Aorta (tissue), 5 donors: Measurements from ENCODE around the gene CDC25C. TPM values are rescaled to one million over a fixed set of nuclear protein-coding genes. Genes with fewer than 3 reads are reported as not detected.
A peak's percentile ranks its signal among the peaks of the same experiment; 100 is the strongest.
"Not testable (repeated sequence)": the region's sequence is repeated elsewhere in the genome, so short reads cannot be mapped to it uniquely, and the experiment has no call there.

Source experiments
- ATAC-seq: fragments of 200-7000 bp; cut with Tn5 transposase; one replicate; pipeline ENCODE4 v1.9.1; 2022; ENCODE audit warnings: moderate library complexity; ENCODE audit not compliant: low FRiP score
- DNase-seq, 2 donors: peaks; one replicate each; pipeline ENCODE4 v3.0.0-alpha.2; 2020
- H3K27ac ChIP-seq, 2 donors: one replicate each; pipeline ENCODE4 v1.5.1; 2013; ENCODE audit warnings: low read length in 2 of 2, mild to moderate bottlenecking in 2 of 2, moderate library complexity in 2 of 2, control low read depth in 1 of 2, inconsistent platforms in 1 of 2, low read depth in 1 of 2
- H3K27me3 ChIP-seq, 2 donors: one replicate each; pipeline ENCODE4 v1.6.1; 2013; ENCODE audit warnings: control low read depth in 1 of 2, low read length in 1 of 2, mild to moderate bottlenecking in 1 of 2, moderate library complexity in 1 of 2; ENCODE audit not compliant: insufficient read depth in 2 of 2, control insufficient read depth in 1 of 2
- H3K36me3 ChIP-seq, 2 donors: one replicate each; pipeline ENCODE4 v1.6.1; 2013; ENCODE audit warnings: control low read depth in 1 of 2, low read length in 1 of 2, mild to moderate bottlenecking in 1 of 2; ENCODE audit not compliant: insufficient read depth in 2 of 2, control insufficient read depth in 1 of 2
- H3K4me1 ChIP-seq, 2 donors: one replicate each; pipeline ENCODE4 v1.6.1; 2013; ENCODE audit warnings: low read length in 2 of 2, control low read depth in 1 of 2, mild to moderate bottlenecking in 1 of 2, moderate library complexity in 1 of 2; ENCODE audit not compliant: insufficient read depth in 2 of 2, control insufficient read depth in 1 of 2
- H3K4me3 ChIP-seq, 2 donors: one replicate each; pipeline ENCODE4 v1.5.1; 2013; ENCODE audit warnings: low read length in 2 of 2, control low read depth in 1 of 2, mild to moderate bottlenecking in 1 of 2
- H3K9me3 ChIP-seq: one replicate; pipeline ENCODE4 v1.6.1; 2013; ENCODE audit warnings: mild to moderate bottlenecking, low read length; ENCODE audit not compliant: control insufficient read depth
- WGBS, 2 donors: extraction: QIAGEN DNeasy Blood & Tissue Kit; methylation state at CpG; one replicate each; pipeline ENCODE4 v1.1.7; 2013; 5-methylcytosine and 5-hydroxymethylcytosine counted together
- intact Hi-C, 2 donors: fragments of 100-400 bp; cut with DNase I; formaldehyde crosslinking; loops; one replicate each; pipeline versions ENCODE4 v1.14.2 to v1.15.0; 2022
- polyA plus RNA-seq, 2 donors: library from polyadenylated mRNA; stranded (reverse); fragments of 200-250 nt; gene quantifications; one replicate each; pipeline ENCODE4 v1.2.3, GENCODE V29; 2013
- total RNA-seq, 2 donors: library from RNA; stranded (reverse); fragmentation: NEBNext Ultra II Directional; extraction: Animal tissue kit (Norgen Biotek cat#: 25700); gene quantifications; one replicate each; pipeline ENCODE4 v1.2.1, GENCODE V29; 2021
- donor health status: healthy with polysubstance abuse.
- donor health status: Bipolar disorder and iron deficiency.
- donor health status: DM: no; HTN: no; CAD: no.
- donor health status: DM: no; HTN: no; CAD: no.
- donor health status: DM: yes; HTN: yes; CAD: no.

Gene CDC25C
- total and polyA plus RNA-seq, 4 donors: 0.38 TPM; not detected in 3

GRCh38 chr5:138339091-138339456 is 7.5 kb upstream of the CDC25C start:
- ATAC-seq (no peak), DNase-seq (no peak)
- Histone ChIP-seq H3K27ac (peak overlapping the region in 1 of 2 donors; percentile 34), H3K4me1 (peaks cover 0 to 5% of the 10 kb centered on the region in 2 donors), H3K36me3 (peaks cover 0 to 1% of the 10 kb centered on the region in 2 donors), H3K9me3 (no peaks in the 10 kb centered on the region), H3K4me3 (peak overlapping the region; percentile 79 to 83), H3K27me3 (no peaks in the 10 kb centered on the region)
- 0 to 2% methylated on average over 7 of the region's 7 CpGs for WGBS, 2 donors
- intact Hi-C loops: loop anchor here in 1 of 2 donors (5.0 kb wide), 1 partner anchor 117 kb away; no protein-coding TSS in a partner anchor

GRCh38 chr5:138338411-138339090 is 6.9 kb upstream of the CDC25C start:
- 0 to 1% methylated on average over 14 to 22 of the region's 22 CpGs for WGBS, 2 donors
- no peaks in the 10 kb centered on the region for H3K27me3 ChIP-seq
- peak overlapping the region; percentile 20 to 93 for H3K27ac ChIP-seq
- DNase-seq (no peak), ATAC-seq (no peak)
- peaks cover 0 to 5% of the 10 kb centered on the region in 2 donors for H3K4me1 ChIP-seq
- no peaks in the 10 kb centered on the region for H3K9me3 ChIP-seq
- H3K4me3 ChIP-seq: peak overlapping the region; percentile 79 to 83
- peaks cover 0 to 1% of the 10 kb centered on the region in 2 donors for H3K36me3 ChIP-seq
- intact Hi-C loops: loop anchor here in 1 of 2 donors (5.0 kb wide), 1 partner anchor 116 kb away; no protein-coding TSS in a partner anchor

GRCh38 chr5:138337685-138338410 is 6.2 kb upstream of the CDC25C start, which contains the start of gene FAM53C:
TSS of gene FAM53C (plus strand) at chr5:138338266. CDS start at chr5:138341336, 3,070 bp downstream.
- ATAC-seq (peak; percentile 98), DNase-seq (peak; percentile 95 to 97)
- Histone ChIP-seq H3K4me1 (peaks cover 0 to 5% of the 10 kb centered on the region in 2 donors), H3K36me3 (peaks cover 0 to 1% of the 10 kb centered on the region in 2 donors), H3K27ac (peak within 1 kb of the TSS; percentile 20 to 93), H3K4me3 (peak within 1 kb of the TSS; percentile 79 to 83), H3K27me3 (no peaks in the 10 kb centered on the region), H3K9me3 (no peaks in the 10 kb centered on the region)
- intact Hi-C loops: loop anchor here in 1 of 2 donors (5.0 kb wide), 1 partner anchor 116 kb away; no protein-coding TSS in a partner anchor
- WGBS, 2 donors: 0 to 1% methylated on average over 49 to 56 of the region's 56 CpGs

GRCh38 chr5:138336952-138337684 is 5.5 kb upstream of the CDC25C start:
- DNase-seq (peak; percentile 87 to 92), ATAC-seq (peak; percentile 79)
- Histone ChIP-seq H3K9me3 (no peaks in the 10 kb centered on the region), H3K27ac (peak overlapping the region in 1 of 2 donors; percentile 93), H3K27me3 (no peaks in the 10 kb centered on the region), H3K36me3 (peaks cover 0 to 1% of the 10 kb centered on the region in 2 donors), H3K4me3 (peak overlapping the region; percentile 79 to 83), H3K4me1 (peaks cover 0 to 5% of the 10 kb centered on the region in 2 donors)
- WGBS, 2 donors: 21 to 23% methylated on average over 13 of the region's 13 CpGs
- intact Hi-C loops: loop anchor here in 1 of 2 donors (5.0 kb wide), 1 partner anchor 115 kb away; no protein-coding TSS in a partner anchor

- ATAC-seq (no peak), DNase-seq (no peak)
- intact Hi-C loops: loop anchor here in 1 of 2 donors (5.0 kb wide), 1 partner anchor 113 kb away; no protein-coding TSS in a partner anchor
- no peak overlapping the region for H3K27ac ChIP-seq
- no peak overlapping the region for H3K4me3 ChIP-seq
- H3K4me1 ChIP-seq: peaks cover 0 to 5% of the 10 kb centered on the region in 2 donors
- H3K27me3 ChIP-seq: no peaks in the 10 kb centered on the region
- 77 to 79% methylated on average over 3 of the region's 3 CpGs for WGBS, 2 donors
- H3K36me3 ChIP-seq: no peaks in the 10 kb centered on the region
- no peaks in the 10 kb centered on the region for H3K9me3 ChIP-seq
Measured at GRCh38 chr5:138334867-138335447, 3.4 kb upstream of the CDC25C start.

GRCh38 chr5:138330813-138331448 is 673 bp downstream of the CDC25C start:
- Histone ChIP-seq H3K9me3 (no peaks in the 10 kb centered on the region), H3K4me1 (no peaks in the 10 kb centered on the region), H3K36me3 (no peaks in the 10 kb centered on the region), H3K27me3 (no peaks in the 10 kb centered on the region), H3K27ac (no peak overlapping the region), H3K4me3 (no peak overlapping the region)
- intact Hi-C loops: no loop called here
- ATAC-seq (no peak), DNase-seq (no peak)
- WGBS, 2 donors: 1 to 2% methylated on average over 12 of the region's 12 CpGs

- DNase-seq, H3K27me3 ChIP-seq, H3K4me3 ChIP-seq, intact Hi-C loops, ATAC-seq, H3K9me3 ChIP-seq, H3K4me1 ChIP-seq, H3K27ac ChIP-seq, H3K36me3 ChIP-seq: not testable (repeated sequence)
- 94 to 96% methylated on average over 4 of the region's 4 CpGs for WGBS, 2 donors
Measured at GRCh38 chr5:138318211-138318610, 13.4 kb downstream of the CDC25C start.

- no peaks in the 10 kb centered on the region for H3K36me3 ChIP-seq
- no peaks in the 10 kb centered on the region for H3K9me3 ChIP-seq
- WGBS, 2 donors: 78 to 85% methylated on average over 3 of the region's 3 CpGs
- ATAC-seq: no peak
- intact Hi-C loops: no loop called here
- no peak for DNase-seq
- H3K27ac ChIP-seq: no peak overlapping the region
- no peaks in the 10 kb centered on the region for H3K4me1 ChIP-seq
- H3K27me3 ChIP-seq: no peaks in the 10 kb centered on the region
- H3K4me3 ChIP-seq: no peak overlapping the region
Measured at GRCh38 chr5:138316355-138316754, 15.2 kb downstream of the CDC25C start.
